Panc1 (cell line): ENCODE data around the gene DENND10. TPM values are rescaled to one million over a fixed set of nuclear protein-coding genes. Genes with fewer than 3 reads are reported as not detected.

ENCODE experiments used
- ATAC-seq: fragments of 200-7000 bp; cut with Tn5 transposase; 2 replicates; pipeline ENCODE4 v1.9.1; 2020; ENCODE audit warnings: mild to moderate bottlenecking, moderate library complexity
- BruUV-seq: library from RNA; stranded (reverse); fragments of 400-500 nt; replicated peaks from 2 replicates; lab custom pipeline; 2021; lab: Mats Ljungman, UMichigan
- CTCF ChIA-PET: fragments of 300-600 bp; sonication (Branson Sonifier 250); formaldehyde crosslinking; loops from one replicate; lab custom pipeline; 2022; ENCODE audit warnings: antibody characterized with exemption; lab: Charles Lee
- POLR2A ChIA-PET: fragments of 300-600 bp; sonication (Branson Sonifier 250); formaldehyde crosslinking; loops from one replicate; lab custom pipeline; 2022; ENCODE audit warnings: antibody characterized with exemption; lab: Charles Lee
- DNase-seq: peaks from one replicate; pipeline ENCODE4 v3.0.0-alpha.2; 2010; ENCODE audit warnings: low read depth, low spot score
- H3K27ac ChIP-seq: 2 replicates; pipeline ENCODE4 v1.5.1; 2011; ENCODE audit warnings: mild to moderate bottlenecking, low read length, inconsistent platforms
- H3K27me3 ChIP-seq: fragments of 200-500 bp; sonication (Bioruptor generic); 2 replicates; pipeline ENCODE4 v1.6.0; 2014; ENCODE audit warnings: low read length, inconsistent platforms; ENCODE audit not compliant: control insufficient read depth, insufficient read depth
- H3K36me3 ChIP-seq: fragments of 200-500 bp; sonication (Bioruptor generic); 2 replicates; pipeline ENCODE4 v1.5.1; 2014; ENCODE audit warnings: inconsistent platforms, mild to moderate bottlenecking, low read length, moderate library complexity; ENCODE audit not compliant: control insufficient read depth, insufficient read depth
- H3K4me1 ChIP-seq: 2 replicates; pipeline ENCODE4 v1.5.1; 2011; ENCODE audit warnings: inconsistent platforms, mild to moderate bottlenecking, low read length, moderate library complexity; ENCODE audit not compliant: control insufficient read depth, insufficient read depth
- H3K4me3 ChIP-seq, 2 experiments: 2 replicates each; pipeline ENCODE4 v1.5.1; 2011 to 2012; ENCODE audit warnings: low read depth in 2 of 2, low read length in 2 of 2, mild to moderate bottlenecking in 2 of 2, inconsistent platforms in 1 of 2, moderate library complexity in 1 of 2
- H3K9me3 ChIP-seq: fragments of 200-500 bp; sonication (Bioruptor generic); 2 replicates; pipeline ENCODE4 v1.5.1; 2014; ENCODE audit warnings: low read depth, mild to moderate bottlenecking, inconsistent platforms, low read length, moderate library complexity; ENCODE audit not compliant: control insufficient read depth, insufficient read depth
- CTCF ChIP-seq: fragments of 450-650 bp; IDR thresholded peaks from 2 replicates; pipeline ENCODE4 v1.5.1; 2017; ENCODE audit warnings: mild to moderate bottlenecking
- POLR2AphosphoS5 ChIP-seq: IDR thresholded peaks from 2 replicates; pipeline ENCODE4 v1.6.1; 2012; ENCODE audit warnings: mild to moderate bottlenecking, low read depth, low read length, moderate library complexity
- REST ChIP-seq, 2 experiments: IDR thresholded peaks; 2 replicates each; pipeline ENCODE4 v1.6.1; 2011 to 2012; ENCODE audit warnings: low read depth in 2 of 2, control low read depth in 1 of 2, low read length in 1 of 2, mild to moderate bottlenecking in 1 of 2, moderate library complexity in 1 of 2; ENCODE audit not compliant: insufficient read depth in 1 of 2
- SIN3A ChIP-seq: IDR thresholded peaks from 2 replicates; pipeline ENCODE4 v1.6.1; 2012; ENCODE audit warnings: low read depth, mild to moderate bottlenecking, low read length, moderate library complexity, borderline replicate concordance; ENCODE audit not compliant: insufficient read depth
- TCF7L2 ChIP-seq: IDR thresholded peaks from 2 replicates; pipeline ENCODE4 v1.6.1; 2011; ENCODE audit warnings: mild to moderate bottlenecking, low read depth, low read length, inconsistent platforms
- in situ Hi-C: cut with HindIII; loops from 2 replicates; pipeline ENCODE4 v1.10.0; 2016; ENCODE audit warnings: low sequenced_read_pairs, low pct_unique_long_range_greater_than_20kb
- intact Hi-C: fragments of 100-400 bp; cut with micrococcal nuclease; formaldehyde crosslinking; loops from one replicate; pipeline ENCODE4 v1.10.0; 2022; ENCODE audit not compliant: unreplicated experiment
- total RNA-seq: library from RNA; stranded (reverse); gene quantifications from one replicate; pipeline ENCODE4 v1.2.1, GENCODE V29; 2021; ENCODE audit not compliant: unreplicated experiment

The DENND10 gene
- total RNA-seq, 1 experiment from 2014 or later, result 72.8 TPM

GRCh38 chr10:119060107-119060506 lies 43.8 kb upstream of the DENND10 start:
- H3K27ac ChIP-seq, result no peak overlapping the region
- no peak for ATAC-seq
- H3K27me3 ChIP-seq, result no peaks in the 10 kb centered on the region
- TF ChIP-seq SIN3A, result no peak
- no peak for TF ChIP-seq TCF7L2
- no peak for TF ChIP-seq CTCF
- no peak for TF ChIP-seq POLR2AphosphoS5
- TF ChIP-seq REST (IDR thresholded peaks at IDR 0.05; ENCODE audit: insufficient read depth in 1 of 2, low read depth in 2 of 2, low read length in 1 of 2), result no peak
- intact Hi-C loops (no loop called here), in situ Hi-C loops (no loop called here)
- no peaks in the 10 kb centered on the region for H3K9me3 ChIP-seq
- no TSS peak for BruUV-seq
- peaks cover 88% of the 10 kb centered on the region for H3K36me3 ChIP-seq
- no peak overlapping the region for H3K4me3 ChIP-seq
- no peaks in the 10 kb centered on the region for H3K4me1 ChIP-seq
- ChIA-PET CTCF (no interaction called here), POLR2A (no interaction called here)
- no peak for DNase-seq

DNA sequence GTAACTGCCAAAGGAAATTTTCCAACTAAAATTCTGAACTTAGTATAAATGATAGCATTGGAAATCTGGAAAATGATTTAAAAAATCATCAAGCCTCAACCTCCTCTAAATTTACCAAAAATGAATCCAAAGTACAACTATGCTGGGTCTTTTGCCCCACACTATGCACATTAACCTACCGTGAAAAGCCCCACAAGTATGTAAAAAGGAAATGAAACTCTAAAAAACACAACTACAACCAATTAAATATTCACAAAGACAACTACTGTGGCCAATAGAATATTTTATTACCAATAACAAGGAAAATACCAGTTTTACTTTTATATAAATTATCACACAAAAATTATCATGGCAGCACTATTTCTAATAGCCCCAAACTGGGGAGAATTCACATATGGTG lies 42.6 kb upstream of the DENND10 start:
- Histone ChIP-seq H3K4me3 (no peak overlapping the region), H3K36me3 (peaks cover 82% of the 10 kb centered on the region), H3K4me1 (no peaks in the 10 kb centered on the region), H3K27ac (no peak overlapping the region), H3K27me3 (no peaks in the 10 kb centered on the region), H3K9me3 (no peaks in the 10 kb centered on the region)
- ChIA-PET CTCF (no interaction called here), POLR2A (no interaction called here)
- TF ChIP-seq SIN3A (no peak), REST (IDR thresholded peaks at IDR 0.05; ENCODE audit: insufficient read depth in 1 of 2, low read depth in 2 of 2, low read length in 1 of 2) (no peak), POLR2AphosphoS5 (no peak), CTCF (no peak)
- intact Hi-C loops, result no loop called here
- BruUV-seq, result no TSS peak
- in situ Hi-C loops, result no loop called here
- no peak for ATAC-seq
- DNase-seq, result no peak
